LHCN-M2 (cell line): ENCODE data around the gene IGF2BP2. TPM values are rescaled to one million over a fixed set of nuclear protein-coding genes. Genes with fewer than 3 reads are reported as not detected.
"Not testable (repeated sequence)": the region's sequence is repeated elsewhere in the genome, so short reads cannot be mapped to it uniquely, and the experiment has no call there.

Experiments used
- DNase-seq: peaks from one replicate; pipeline ENCODE4 v3.0.0-alpha.2; 2012; ENCODE audit warnings: low read depth
- total RNA-seq: library from RNA; depleted of rRNA; stranded (reverse); fragments of >200 nt; gene quantifications from 2 replicates; pipeline ENCODE4 v1.2.3, GENCODE V29; 2014

Gene IGF2BP2
- total RNA-seq, 1 experiment from 2014 or later, result 104 TPM

DNA sequence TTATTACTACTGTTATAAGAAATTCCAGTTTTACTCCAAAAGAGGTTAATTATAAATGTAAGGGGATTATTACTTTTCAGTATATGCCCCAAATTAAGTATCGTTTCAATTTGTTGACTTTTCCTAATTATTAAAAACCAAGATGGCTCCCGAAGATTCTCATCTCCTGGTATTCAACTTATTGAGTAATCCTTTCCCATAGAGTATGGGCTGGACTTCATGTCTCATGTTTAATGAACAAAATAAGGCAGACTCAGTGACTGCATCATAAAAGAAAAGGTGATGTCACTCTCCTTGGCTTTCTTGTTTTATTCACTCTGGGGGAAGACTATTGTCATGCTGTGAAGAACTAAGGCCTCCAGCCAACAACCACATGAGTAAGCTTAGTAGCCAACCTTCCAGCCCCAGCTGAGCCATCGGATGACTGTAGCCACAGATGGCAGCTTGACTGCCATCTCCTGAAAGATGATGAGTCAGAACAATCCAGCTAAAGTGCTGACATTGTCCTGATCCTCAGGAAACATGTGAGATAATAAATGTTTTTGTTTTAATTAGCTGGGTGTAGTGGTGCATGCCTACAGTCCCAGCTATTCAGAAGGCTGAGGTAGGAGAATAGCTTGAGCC is 17.3 kb downstream of the IGF2BP2 start:
- DNase-seq, result peak; percentile 90

DNA sequence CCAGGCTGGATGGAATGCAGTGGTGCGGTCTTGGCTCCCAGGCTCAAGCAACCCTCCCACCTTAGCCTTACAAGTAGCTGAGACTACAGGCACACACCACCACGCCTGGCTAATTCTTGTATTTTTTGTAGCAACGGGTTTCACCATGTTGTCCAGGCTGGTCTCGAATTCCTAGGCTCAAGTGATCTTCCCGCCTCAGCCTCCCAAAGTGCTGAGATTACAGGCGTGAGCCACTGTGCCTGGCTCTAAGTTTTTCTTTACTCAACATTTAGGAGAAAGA is 26.1 kb downstream of the IGF2BP2 start:
- DNase-seq, result not testable (repeated sequence)

DNA sequence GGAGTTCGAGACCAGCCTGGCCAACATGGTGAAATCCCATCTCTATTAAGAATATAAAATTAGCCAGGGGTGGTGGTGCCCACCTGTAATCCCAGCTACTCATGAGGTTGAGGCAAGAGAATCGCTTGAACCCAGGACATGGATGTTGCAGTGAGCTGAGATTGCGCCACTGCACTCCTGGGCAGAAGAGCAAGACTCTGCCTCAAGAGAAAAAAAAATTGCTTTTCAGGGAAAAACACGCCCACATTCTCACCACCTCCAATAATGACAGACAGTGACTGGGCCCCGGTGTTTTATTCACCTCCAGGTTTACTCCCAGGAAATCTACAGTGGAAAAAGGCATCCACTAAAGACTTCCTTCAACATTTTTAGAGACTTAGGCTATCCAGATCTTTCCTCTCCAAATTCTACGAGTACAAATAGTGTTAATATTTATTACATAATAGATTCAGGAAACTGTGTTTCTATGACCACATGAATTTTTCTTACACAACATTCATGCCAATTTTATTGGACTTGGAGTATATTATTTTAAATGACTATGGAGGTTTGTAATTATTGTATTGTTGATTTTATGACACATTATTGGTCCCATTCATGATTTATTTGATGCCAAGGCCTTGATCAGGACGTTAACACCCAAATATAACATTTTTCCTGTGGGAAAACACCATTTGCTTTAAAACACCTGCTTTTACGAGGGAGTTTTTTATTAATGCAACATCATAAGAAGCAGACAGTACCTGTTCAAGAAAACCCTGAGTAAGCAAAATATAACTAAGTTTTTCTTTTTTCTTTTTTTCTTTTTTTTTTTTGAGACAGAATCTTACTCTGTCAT is 26.6 kb downstream of the IGF2BP2 start:
- no peak for DNase-seq

DNA sequence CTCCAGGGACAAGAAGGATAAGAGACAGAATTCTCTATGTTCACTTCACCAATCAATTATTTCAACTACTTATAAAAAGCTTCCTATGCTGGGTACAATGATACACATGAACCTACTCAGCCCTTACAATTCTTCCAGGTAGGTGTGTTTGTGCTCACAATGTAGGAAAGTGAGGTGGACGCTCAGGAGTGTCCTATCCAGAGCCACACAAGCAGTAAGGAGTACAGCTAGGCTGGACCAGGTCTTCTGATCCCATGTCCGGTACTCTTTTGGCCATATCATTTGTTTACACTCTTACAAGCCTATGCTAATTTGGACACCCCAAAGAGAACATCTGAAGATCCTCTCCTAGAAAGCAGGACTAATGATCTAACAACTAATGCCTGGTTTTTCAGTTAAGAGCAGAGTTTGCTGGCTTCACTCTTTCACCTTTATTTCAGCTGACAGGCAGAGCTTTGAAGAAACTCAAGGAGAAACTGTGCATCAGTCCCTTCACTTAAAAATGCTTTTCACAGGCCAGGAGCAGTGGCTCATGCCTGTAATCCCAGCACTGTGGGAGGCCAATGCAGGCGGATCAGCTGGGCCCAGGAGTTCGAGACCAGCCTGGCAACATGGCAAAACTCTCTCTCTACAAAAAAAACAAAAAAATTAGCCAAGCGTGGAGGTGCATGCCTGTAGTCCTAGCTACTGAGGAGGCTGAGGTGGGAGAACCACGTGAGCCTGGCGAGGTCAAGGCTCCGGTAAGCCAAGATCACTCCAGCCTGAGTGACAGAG is 27.5 kb downstream of the IGF2BP2 start:
- no peak for DNase-seq

DNA sequence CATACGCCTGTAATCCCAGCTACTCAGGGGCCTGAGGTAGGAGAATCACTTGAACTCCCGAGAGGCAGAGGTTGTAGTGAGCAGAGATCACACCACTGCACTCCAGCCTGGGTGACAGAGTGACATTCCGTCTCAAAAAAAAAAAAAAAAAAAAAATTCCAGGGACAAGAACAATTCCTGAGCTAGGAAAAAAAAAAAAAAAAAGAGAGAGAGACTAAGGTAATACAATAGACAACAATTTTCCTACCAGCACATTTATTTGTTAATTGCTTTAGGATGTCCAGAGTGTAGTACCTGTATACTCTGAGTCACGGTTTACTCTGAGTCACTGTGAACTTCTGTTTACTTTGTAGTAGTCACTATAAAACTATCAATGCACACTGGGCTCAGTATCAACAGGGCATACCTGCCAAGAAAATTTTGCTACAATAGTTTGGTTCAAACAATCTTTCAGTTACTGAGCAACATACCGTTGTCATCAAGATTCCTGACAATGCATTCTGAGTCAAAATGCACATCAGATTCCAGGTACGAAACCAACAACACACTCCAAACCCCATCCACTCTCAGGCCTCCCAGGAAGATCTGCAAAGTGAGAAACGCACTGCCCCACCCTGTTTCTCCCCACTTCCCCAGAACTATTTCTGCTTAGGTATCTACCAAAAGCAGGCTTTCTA is 28.3 kb downstream of the IGF2BP2 start:
- peak; percentile 56 for DNase-seq

DNA sequence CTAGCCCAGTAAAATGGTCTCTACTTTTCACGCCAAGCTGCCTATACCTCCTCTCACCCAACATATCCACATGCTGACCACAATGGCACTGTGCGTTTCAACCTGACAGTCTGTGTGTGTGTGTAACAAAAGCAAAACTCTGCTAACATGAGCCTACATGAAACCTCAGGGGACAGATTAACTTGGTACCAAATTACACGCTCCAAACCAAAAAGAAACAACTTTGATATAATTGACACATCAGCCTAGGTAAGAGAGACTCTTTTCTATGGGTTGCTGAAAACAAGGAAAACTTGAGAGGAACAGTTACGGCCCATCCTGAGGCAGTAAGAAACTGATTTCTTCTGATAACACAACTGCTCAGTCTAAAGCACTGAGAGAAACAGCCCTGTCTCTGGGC is 31.5 kb downstream of the IGF2BP2 start:
- no peak for DNase-seq

DNA sequence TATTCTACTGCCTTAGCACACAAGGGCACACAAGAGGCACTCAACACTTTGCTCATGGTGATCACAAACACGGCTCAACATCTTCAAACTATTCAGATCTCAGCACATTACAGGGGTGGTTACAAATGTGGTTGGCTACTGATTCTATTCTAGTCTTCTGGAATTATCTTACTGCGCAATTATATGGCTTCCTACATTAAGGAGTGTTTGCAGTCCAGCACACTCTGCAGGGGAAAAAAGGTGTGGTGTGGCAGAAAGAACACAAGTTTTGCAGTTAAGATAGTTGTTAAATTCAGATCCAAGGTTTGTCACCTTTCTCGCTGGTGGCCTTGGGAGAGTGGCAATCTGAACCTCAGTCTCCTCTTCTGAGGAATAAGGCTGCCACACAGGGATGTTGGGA is 31.9 kb downstream of the IGF2BP2 start:
- DNase-seq, result no peak

DNA sequence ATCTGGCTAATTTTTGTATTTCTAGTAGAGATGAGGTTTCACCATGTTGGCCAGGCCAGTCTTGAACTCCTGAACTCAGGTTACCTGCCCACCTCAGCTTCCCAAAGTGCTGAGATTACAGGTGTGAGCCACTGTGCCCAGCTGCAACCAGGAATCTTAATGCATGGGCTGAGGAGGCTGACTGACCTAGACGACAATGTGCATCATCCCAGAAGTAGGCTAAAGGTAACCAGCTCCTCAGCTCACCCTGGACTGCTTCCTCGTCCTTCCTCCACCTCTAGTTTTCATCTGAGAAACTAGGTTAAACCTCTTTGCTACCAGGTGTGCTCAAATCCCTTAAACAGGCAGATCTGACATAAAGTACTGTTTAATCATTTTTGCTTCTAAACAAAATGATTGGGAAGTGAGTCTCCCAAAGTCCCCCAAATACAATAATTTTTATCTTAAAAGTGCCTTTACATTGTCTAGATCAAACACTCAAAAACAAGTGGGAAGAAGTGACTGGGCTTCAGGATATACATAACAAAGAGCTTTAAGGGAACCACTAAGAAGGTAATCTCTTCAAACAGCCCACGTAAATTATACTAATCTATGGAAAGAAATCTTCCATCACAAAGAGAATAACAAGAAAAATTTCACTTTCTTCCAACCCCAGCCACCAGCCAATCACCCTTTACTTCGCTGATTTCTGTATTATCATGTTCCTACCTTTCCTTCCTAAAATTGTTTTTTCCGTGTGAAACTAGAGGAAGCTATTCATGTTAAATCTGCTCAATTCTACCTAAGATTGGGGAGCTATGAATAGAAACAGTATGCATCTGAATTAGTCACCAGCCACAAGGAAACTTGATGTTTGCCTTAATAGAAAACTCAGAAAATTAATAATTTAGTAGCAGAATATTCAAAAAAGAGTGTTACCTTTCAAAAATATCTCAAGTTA is 34.7 kb downstream of the IGF2BP2 start:
- no peak for DNase-seq

DNA sequence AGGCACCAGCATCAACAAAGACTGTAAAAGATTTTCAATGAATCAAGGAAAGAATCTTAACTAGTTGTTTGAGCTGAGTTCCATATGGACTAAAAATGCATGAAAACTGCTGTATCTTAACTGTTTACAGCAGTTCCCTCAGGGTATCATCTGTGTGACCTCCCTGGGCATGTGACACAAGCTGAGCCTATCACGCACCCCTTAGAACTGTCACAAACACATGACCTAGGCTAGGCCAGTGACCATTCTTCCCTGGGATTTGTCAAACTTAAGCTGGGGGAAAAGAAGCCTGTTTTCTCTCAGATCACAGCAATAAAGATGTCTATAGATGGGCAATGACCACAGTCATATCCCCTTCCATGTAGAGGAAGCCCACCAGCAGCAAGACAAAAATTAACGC is 35.7 kb downstream of the IGF2BP2 start:
- DNase-seq, result no peak

DNA sequence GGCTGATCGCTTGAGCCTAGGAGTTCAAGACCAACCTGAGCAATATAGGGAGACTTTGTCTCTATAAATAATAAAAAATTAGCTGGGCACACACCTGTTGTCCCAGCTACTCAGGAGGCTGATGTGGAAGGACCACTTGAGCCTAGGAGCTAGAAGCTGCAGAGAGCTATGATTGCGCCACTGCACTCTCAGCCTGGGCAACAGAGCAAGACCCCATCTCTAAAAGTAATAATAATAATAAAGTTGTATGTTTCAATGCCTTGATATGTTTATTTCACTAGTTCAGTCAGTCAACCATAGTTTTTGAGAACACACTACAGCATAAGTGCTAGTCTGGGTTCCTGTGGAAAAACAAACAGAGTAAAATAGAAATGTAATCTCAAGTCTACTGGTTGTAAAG is 36.5 kb downstream of the IGF2BP2 start:
- no peak for DNase-seq

DNA sequence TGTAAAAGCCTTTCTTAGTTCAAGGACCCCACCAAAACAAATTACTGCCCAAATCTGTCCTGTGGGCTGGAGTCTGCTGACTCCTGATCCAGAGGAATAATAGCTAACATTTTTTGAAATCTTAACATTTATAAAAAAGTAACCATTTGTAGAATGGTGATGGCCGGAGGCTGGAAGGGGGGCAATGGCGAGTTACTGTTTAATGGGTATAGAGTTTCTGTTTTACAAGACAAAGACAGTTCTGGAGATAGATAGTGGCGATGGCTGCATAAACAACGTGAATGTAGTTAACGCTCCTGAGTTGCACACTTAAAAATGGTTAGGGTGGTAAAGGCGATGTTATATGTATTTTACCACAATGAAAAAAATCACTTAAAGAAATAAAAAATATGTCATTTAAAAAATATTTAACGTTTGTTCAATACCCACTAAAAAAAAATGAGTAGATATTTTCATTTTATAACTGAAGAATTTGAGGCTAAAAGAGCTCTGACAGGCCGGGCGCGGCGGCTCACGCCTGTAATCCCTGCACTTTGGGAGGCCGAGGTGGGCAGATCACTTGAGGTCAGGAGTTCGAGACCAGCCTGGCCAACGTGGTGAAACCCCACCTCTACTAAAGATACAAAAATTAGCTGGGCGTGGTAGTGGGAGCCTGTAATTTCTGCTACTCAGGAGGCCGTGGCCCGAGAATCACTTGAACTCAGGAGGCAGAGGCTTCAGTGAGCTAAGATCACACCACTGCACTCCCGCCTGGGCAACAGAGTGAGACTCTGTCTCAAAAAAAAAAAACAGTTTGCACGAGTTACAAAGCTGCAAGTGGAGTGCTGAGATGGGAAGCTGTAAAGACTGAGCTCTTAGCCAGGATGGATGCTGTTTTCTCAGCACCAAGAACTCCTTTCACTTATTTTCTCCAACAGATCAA is 37.6 kb downstream of the IGF2BP2 start:
- no peak for DNase-seq

DNA sequence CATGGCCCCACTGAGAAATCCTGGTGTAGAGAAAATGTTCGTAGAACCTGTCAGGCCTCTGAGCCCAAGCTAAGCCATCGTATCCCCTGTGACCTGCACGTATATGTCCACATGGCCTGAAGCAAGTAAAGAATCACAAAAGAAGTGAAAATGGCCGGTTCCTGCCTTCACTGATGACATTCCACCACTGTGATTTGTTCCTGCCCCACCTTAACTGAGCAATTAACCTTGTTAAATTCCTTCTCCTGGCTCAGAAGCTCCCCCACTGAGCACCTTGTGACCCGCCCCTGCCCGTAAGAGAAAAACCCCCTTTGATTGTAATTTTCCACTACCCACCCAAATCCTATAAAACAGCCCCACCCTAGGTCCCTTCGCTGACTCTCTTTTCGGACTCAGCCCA is 38.6 kb downstream of the IGF2BP2 start:
- not testable (repeated sequence) for DNase-seq

DNA sequence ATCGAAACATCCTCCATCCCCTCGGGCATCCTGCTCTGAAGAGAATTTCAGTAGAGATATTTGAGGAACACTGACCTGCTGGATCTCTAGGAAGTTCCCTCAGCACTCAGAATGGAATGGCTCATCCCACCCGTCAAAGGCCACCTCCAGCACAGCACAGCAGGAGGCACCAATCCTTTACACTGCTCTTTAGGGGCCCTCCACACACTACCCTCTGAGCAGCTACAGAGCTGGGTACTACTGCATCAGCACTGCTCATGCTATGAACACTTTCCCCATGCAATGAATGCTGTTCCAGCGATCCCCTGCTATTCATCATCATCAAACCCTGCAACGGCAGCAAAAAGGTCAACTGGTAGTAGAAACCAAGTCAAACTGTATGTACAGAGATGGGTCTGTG is 40.5 kb downstream of the IGF2BP2 start:
- no peak for DNase-seq

DNA sequence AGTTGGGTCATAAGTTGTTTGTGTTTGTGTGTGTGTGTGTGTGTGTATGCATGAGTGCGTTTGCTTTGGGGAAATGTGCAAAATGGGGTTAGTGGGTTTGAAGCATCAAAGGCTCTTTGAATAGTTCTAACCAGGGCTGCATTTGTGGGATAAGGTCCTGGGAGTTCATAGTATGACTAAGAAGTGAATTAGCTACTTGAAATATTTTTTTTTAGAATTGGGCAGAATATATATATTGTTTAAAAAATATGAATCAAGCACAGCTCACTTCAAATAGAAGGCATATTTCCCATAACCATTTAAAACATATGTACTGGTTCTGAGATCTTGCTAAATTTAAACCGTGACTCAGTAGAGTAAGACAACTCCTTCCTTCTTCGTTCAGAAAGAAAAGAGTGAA is 43.1 kb downstream of the IGF2BP2 start:
- DNase-seq, result peak; percentile 87

DNA sequence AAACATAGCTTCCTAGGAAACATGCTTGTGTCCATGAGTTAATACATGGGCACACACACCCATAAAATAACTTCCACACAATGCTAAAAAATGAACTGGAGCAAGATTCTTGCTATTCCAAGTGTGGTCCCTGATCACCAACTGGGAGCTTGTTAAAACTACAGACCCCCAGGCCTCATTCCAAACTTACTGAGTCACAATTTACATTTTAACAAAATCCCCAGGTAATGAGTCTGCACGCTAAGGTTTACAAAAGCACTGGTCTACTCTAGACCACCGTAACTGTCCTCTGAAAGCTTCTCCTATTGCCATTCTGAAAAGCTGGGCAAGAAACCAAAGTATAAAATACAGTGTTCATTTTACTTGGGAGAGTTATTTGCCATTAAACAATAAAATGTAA is 45.4 kb downstream of the IGF2BP2 start:
- DNase-seq, result no peak

DNA sequence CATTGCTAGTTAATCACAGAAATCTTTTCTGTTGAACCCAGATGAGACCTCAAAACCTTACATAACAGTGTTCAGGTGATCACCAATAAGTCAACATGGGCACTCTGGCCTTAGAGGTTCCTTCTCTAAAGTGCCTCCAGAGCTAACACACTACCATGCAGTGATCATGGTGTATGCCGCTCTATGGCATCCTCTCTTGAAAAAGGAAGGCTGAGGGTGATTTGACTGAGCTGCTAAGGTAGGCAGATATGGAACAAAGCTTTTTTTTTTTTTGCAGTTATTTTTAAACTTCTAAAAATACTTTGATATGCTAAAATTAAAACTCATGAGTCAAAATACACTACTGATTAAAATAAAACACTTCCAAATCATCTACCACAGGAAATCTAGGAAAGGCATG is 46.0 kb downstream of the IGF2BP2 start:
- DNase-seq, result no peak

DNA sequence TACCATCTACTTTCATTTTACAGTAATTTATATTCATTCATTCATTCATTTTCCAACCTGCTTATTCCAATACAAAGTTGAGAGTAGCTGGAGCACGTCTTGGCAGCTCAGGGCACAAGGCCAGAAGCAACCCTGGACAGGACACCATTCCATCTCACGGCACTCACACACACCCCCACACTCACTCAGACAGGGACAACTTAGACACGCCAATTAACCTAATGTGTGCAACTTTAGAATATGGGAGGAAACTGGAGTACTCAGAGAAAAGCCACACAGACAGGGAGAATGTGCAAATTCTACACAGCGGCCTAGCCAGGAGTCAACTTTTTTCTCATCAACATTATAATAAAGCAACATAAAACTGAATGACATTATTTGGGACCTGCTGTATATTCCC is 46.7 kb downstream of the IGF2BP2 start:
- no peak for DNase-seq

DNA sequence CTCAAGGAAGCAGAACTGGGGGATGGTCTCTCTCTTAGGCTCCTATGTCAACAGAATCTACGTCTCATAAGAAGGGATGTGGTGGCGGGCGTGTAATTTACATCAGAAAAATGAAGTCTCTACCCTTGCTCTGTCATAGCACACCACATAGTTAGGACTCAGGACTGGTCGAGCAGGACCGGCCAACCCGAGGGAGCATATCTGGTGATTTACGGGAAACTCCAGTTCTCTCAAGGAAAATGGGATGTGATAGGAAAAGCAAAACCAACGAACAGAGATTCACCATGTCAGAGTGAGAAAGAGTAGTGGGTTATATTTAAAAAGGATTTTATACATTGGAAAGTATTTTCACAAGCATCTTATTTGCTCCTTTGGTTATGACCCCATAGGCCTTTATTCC is 54.7 kb downstream of the IGF2BP2 start:
- no peak for DNase-seq

DNA sequence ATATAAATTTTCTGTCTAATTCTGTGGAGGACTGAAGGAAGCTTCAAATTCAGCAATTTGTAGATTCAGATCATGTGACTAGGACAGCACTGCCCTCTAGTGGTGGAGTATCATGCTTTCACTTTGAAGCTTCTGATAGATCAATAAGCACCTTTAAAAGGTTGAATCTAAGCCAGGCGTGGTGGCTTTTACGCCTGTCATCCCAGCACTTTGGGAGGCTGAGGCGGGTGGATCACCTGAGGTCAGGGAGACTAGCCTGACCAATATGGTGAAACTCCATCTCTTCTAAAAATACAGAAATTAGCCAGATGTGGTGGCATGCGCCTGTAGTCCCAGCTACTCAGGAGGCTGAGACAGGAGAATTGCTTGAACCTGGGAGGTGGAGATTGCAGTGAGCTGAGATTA is 56.3 kb downstream of the IGF2BP2 start:
- DNase-seq, result peak; percentile 60
